ENCODE measurements around the gene CAPG.

The CAPG gene

GRCh38 chr2:85380048-85380447, 30.1 kb downstream of the CAPG start:
- DNase-seq (ENCODE audit: low spot score) = no peak

GRCh38 chr2:85378257-85378656, 31.9 kb downstream of the CAPG start:
- no peak for DNase-seq (ENCODE audit: low spot score)
- no peak for TF ChIP-seq CTCF (IDR thresholded peaks at IDR 0.05; ENCODE audit: extremely low read depth, missing control alignments)

More at GRCh38 chr2:85380048-85380447, 30.1 kb downstream of the CAPG start:
- TF ChIP-seq CTCF (IDR thresholded peaks at IDR 0.05; ENCODE audit: extremely low read depth, missing control alignments) = no peak

- DNase-seq (ENCODE audit: low spot score) = no peak
- no peak for TF ChIP-seq CTCF (IDR thresholded peaks at IDR 0.05; ENCODE audit: extremely low read depth, missing control alignments)
These were observed 33.1 kb downstream of the CAPG start for GRCh38 chr2:85377083-85377482.

GRCh38 chr2:85376291-85377065, 33.7 kb downstream of the CAPG start:
- no peak for DNase-seq (ENCODE audit: low spot score)
- no peak for TF ChIP-seq CTCF (IDR thresholded peaks at IDR 0.05; ENCODE audit: extremely low read depth, missing control alignments)

- DNase-seq (ENCODE audit: low spot score) = no peak
- no peak for TF ChIP-seq CTCF (IDR thresholded peaks at IDR 0.05; ENCODE audit: extremely low read depth, missing control alignments)
These were observed 39.1 kb downstream of the CAPG start for GRCh38 chr2:85371045-85371444.

- TF ChIP-seq CTCF (IDR thresholded peaks at IDR 0.05; ENCODE audit: extremely low read depth, missing control alignments) = no peak
- DNase-seq (ENCODE audit: low spot score) = no peak
These were observed 40.7 kb downstream of the CAPG start for GRCh38 chr2:85369500-85369899.

- DNase-seq (ENCODE audit: low spot score) = no peak
- TF ChIP-seq CTCF (IDR thresholded peaks at IDR 0.05; ENCODE audit: extremely low read depth, missing control alignments) = no peak
These were observed 41.2 kb downstream of the CAPG start for GRCh38 chr2:85368921-85369320.
